Left lung (tissue), 10 donors: ENCODE measurements around the gene FAN1. TPM values are rescaled to one million over a fixed set of nuclear protein-coding genes. Genes with fewer than 3 reads are reported as not detected.

ENCODE experiments used
- ATAC-seq: fragments of 200-7000 bp; cut with Tn5 transposase; one replicate; pipeline ENCODE4 v1.9.1; 2020; ENCODE audit warnings: moderate library complexity
- DNase-seq, 4 donors: peaks; one replicate each; pipeline ENCODE4 v3.0.0-alpha.2; 2013 to 2020
- H3K27ac ChIP-seq, 2 donors: fragments of 200-600 bp; sonication (generic) in 1 of 2; one replicate each; pipeline versions ENCODE4 v1.5.0 to v1.8.0; 2020 to 2021
- H3K27me3 ChIP-seq, 2 donors: fragments of 200-600 bp; sonication (generic) in 1 of 2; one replicate each; pipeline versions ENCODE4 v1.5.0 to v1.8.0; 2020 to 2021
- H3K36me3 ChIP-seq, 2 donors: fragments of 200-600 bp; sonication (generic) in 1 of 2; one replicate each; pipeline versions ENCODE4 v1.5.0 to v1.8.0; 2020 to 2021
- H3K4me1 ChIP-seq, 2 donors: fragments of 200-600 bp; one replicate each; pipeline ENCODE4 v1.8.0; 2021
- H3K4me3 ChIP-seq, 2 donors: fragments of 200-600 bp; sonication (generic) in 1 of 2; one replicate each; pipeline versions ENCODE4 v1.5.0 to v1.8.0; 2020 to 2021; ENCODE audit warnings: mild to moderate bottlenecking in 1 of 2
- H3K9me3 ChIP-seq, 2 donors: fragments of 200-600 bp; sonication (generic) in 1 of 2; one replicate each; pipeline versions ENCODE4 v1.5.0 to v1.8.0; 2020 to 2021
- CTCF ChIP-seq, 2 donors: fragments of 200-600 bp; sonication (generic) in 1 of 2; IDR thresholded peaks; one replicate each; pipeline versions ENCODE4 v1.5.0 to v1.8.0; 2021; ENCODE audit warnings: antibody characterized with exemption in 2 of 2
- intact Hi-C, 2 donors: fragments of 100-400 bp; cut with DNase I; formaldehyde crosslinking; loops; one replicate each; pipeline versions ENCODE4 v1.11.2 to v1.14.2; 2022
- polyA plus RNA-seq, 6 donors: library from polyadenylated mRNA; unstranded; fragments of 120-200 nt; gene quantifications; one replicate each; pipeline ENCODE4 v1.2.1, GENCODE V29; 2013; ENCODE audit not compliant: insufficient read length in 6 of 6
- total RNA-seq, 2 donors: library from RNA; stranded (reverse); fragmentation: NEBNext Ultra II Directional; extraction: Animal tissue kit (Norgen Biotek cat#: 25700); gene quantifications; one replicate each; pipeline ENCODE4 v1.2.1, GENCODE V29; 2021
- donor health status: DM: no; HTN: yes; CAD: no.
- donor health status: DM: no; HTN: no; CAD: no.

FAN1 gene
- total and polyA plus RNA-seq, 8 donors, result 17.1 to 33.6 (median 32.0) TPM

GRCh38 chr15:30905821-30906220 is 2.1 kb downstream of the FAN1 start:
- Histone ChIP-seq H3K4me1 (peaks cover 6 to 14% of the 10 kb centered on the region in 2 donors), H3K27ac (no peak overlapping the region), H3K9me3 (no peaks in the 10 kb centered on the region), H3K27me3 (no peaks in the 10 kb centered on the region), H3K4me3 (no peak overlapping the region), H3K36me3 (peaks cover 0 to 21% of the 10 kb centered on the region in 2 donors)
- DNase-seq, result no peak
- ATAC-seq, result no peak
- intact Hi-C loops, result no loop called here
- no peak for TF ChIP-seq CTCF (IDR thresholded peaks at IDR 0.05)

GRCh38 chr15:30906366-30906765 is 2.7 kb downstream of the FAN1 start:
- peaks cover 6 to 14% of the 10 kb centered on the region in 2 donors for H3K4me1 ChIP-seq
- ATAC-seq, result no peak
- no peak for DNase-seq
- intact Hi-C loops, result no loop called here
- H3K36me3 ChIP-seq, result peaks cover 0 to 26% of the 10 kb centered on the region in 2 donors
- H3K27ac ChIP-seq, result no peak overlapping the region
- no peak overlapping the region for H3K4me3 ChIP-seq
- TF ChIP-seq CTCF (IDR thresholded peaks at IDR 0.05), result no peak
- no peaks in the 10 kb centered on the region for H3K27me3 ChIP-seq
- no peaks in the 10 kb centered on the region for H3K9me3 ChIP-seq

- TF ChIP-seq CTCF (IDR thresholded peaks at IDR 0.05), result no peak
- H3K9me3 ChIP-seq, result no peaks in the 10 kb centered on the region
- no peaks in the 10 kb centered on the region for H3K27me3 ChIP-seq
- intact Hi-C loops, result no loop called here
- no peak overlapping the region for H3K27ac ChIP-seq
- H3K4me3 ChIP-seq, result no peak overlapping the region
- ATAC-seq (no peak), DNase-seq (no peak)
- H3K36me3 ChIP-seq, result peaks cover 0 to 86% of the 10 kb centered on the region in 2 donors
- H3K4me1 ChIP-seq, result no peaks in the 10 kb centered on the region
Measured at GRCh38 chr15:30913761-30914160, 10.0 kb downstream of the FAN1 start.

- H3K4me1 ChIP-seq, result no peaks in the 10 kb centered on the region
- no peak overlapping the region for H3K4me3 ChIP-seq
- no peak overlapping the region for H3K27ac ChIP-seq
- DNase-seq (no peak), ATAC-seq (no peak)
- TF ChIP-seq CTCF (IDR thresholded peaks at IDR 0.05), result no peak
- intact Hi-C loops, result no loop called here
- no peaks in the 10 kb centered on the region for H3K9me3 ChIP-seq
- H3K36me3 ChIP-seq, result peaks cover 0 to 88% of the 10 kb centered on the region in 2 donors
- no peaks in the 10 kb centered on the region for H3K27me3 ChIP-seq
Measured at GRCh38 chr15:30917013-30917412, 13.3 kb downstream of the FAN1 start.

- Histone ChIP-seq H3K27me3 (no peaks in the 10 kb centered on the region), H3K27ac (no peak overlapping the region), H3K9me3 (no peaks in the 10 kb centered on the region), H3K4me3 (no peak overlapping the region), H3K4me1 (no peaks in the 10 kb centered on the region), H3K36me3 (peaks cover 0 to 88% of the 10 kb centered on the region in 2 donors)
- intact Hi-C loops, result no loop called here
- ATAC-seq, result no peak
- no peak for TF ChIP-seq CTCF (IDR thresholded peaks at IDR 0.05)
- DNase-seq, result no peak
Measured at GRCh38 chr15:30917675-30918074, 14.0 kb downstream of the FAN1 start.
